Fibroblast of mammary gland (primary cell): ENCODE data around the gene AEN.

Experiments
- DNase-seq: peaks from one replicate; pipeline ENCODE4 v3.0.0-alpha.2; 2010; ENCODE audit warnings: low read depth
- H3K4me3 ChIP-seq: 2 replicates; pipeline ENCODE4 v1.5.1; 2011; ENCODE audit warnings: low read depth, mild to moderate bottlenecking, low read length, moderate library complexity; ENCODE audit not compliant: control insufficient read depth
- TF ChIP-seq, protein P1 (sequence below): conservative IDR thresholded peaks from 2 replicates; pipeline ENCODE4 v1.5.1; 2011; ENCODE audit warnings: low read depth, low read length, inconsistent platforms; ENCODE audit not compliant: control insufficient read depth, insufficient read depth

The AEN gene, protein sequence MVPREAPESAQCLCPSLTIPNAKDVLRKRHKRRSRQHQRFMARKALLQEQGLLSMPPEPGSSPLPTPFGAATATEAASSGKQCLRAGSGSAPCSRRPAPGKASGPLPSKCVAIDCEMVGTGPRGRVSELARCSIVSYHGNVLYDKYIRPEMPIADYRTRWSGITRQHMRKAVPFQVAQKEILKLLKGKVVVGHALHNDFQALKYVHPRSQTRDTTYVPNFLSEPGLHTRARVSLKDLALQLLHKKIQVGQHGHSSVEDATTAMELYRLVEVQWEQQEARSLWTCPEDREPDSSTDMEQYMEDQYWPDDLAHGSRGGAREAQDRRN

DNA sequence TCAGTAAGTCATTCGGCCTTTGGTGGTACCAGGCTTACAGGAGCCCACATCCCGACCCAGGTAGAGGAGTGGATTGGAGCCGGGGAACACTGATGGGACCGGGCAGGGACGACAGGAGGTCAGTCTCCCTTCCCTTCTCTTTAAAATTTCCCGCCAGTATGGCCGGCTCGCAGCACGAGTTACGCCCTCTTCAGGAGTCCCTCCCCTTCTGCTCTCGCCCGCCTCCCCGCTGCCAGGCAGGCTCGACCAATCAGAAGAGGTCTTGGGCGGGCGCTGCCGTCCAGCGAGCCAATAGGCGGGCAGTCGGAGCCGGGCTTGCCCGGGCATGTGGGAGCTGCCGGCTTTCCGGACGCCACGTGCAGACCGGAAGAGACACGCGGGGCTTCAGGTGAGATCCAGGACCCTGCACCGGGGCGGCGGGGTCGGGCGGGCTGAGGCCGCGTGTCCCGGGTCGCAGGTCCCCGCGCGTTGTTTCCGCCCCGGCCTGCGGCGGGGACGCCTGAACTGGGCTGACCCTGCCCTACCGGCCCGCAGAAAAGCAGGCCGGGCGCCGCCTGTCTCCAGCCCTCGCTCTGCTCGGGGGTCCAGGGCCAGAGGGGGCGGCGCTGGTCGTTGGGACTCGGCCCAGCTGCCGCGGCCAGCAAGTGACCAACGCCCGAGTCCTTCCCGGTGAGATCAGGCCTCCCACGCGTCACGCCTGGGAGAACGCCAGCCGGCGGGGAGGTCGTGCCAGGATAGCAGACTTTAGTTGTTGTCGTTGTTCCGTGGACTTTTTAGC is at the start of gene AEN:
TSS of gene AEN (plus strand) at position 346 of the 778 bp plus-strand sequence. CDS start 4,870 bp downstream, outside the sequence.
- TF ChIP-seq, protein P1, sequence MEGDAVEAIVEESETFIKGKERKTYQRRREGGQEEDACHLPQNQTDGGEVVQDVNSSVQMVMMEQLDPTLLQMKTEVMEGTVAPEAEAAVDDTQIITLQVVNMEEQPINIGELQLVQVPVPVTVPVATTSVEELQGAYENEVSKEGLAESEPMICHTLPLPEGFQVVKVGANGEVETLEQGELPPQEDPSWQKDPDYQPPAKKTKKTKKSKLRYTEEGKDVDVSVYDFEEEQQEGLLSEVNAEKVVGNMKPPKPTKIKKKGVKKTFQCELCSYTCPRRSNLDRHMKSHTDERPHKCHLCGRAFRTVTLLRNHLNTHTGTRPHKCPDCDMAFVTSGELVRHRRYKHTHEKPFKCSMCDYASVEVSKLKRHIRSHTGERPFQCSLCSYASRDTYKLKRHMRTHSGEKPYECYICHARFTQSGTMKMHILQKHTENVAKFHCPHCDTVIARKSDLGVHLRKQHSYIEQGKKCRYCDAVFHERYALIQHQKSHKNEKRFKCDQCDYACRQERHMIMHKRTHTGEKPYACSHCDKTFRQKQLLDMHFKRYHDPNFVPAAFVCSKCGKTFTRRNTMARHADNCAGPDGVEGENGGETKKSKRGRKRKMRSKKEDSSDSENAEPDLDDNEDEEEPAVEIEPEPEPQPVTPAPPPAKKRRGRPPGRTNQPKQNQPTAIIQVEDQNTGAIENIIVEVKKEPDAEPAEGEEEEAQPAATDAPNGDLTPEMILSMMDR, result no peak
- peak within 1 kb of the TSS; percentile 79 for H3K4me3 ChIP-seq

DNA sequence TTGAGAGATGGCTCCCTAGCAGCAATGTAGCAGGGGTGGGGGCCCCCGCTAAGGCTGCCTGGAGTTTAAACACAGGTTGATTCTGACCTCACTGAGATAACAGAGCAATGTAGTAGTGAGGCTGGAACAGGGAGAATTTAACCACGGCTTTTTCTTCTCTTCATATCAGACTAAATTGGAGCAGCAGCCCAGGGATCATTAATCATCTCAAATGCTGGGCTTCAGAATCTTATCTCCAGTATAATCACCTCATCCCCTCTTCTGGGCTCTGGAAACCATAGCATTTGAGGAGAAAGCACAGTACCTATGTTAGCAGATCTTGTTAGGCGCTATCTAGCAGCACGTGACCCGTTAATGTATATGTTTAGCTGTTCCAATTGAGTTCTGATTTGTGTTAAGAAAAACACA is 49.3 kb upstream of the AEN start:
- no peak for DNase-seq
- no peak overlapping the region for H3K4me3 ChIP-seq
- TF ChIP-seq, protein P1, result no peak

More for the DNA sequence above, at the start of gene AEN:
- peak; percentile 94 for DNase-seq

DNA sequence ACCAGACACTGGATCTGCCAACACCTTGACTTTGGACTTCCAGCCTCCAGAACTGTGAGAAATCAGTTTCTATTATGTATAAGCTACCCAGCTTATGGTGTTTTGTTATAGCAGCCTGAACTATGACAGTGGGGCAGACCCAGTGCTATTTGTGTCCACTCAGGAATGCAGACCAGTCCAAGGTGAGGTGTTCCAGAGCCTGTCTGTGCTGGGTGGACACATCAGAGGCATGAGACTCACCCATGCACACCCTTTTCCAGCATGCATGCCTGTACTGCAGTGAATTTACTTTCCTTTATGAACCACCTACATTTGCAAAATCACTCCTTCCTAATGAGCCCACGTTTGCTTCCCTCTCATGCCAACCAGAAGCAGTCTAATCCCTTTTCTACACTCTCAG is 47.1 kb upstream of the AEN start:
- no peak overlapping the region for H3K4me3 ChIP-seq
- TF ChIP-seq, protein P1, result no peak
- DNase-seq, result no peak

DNA sequence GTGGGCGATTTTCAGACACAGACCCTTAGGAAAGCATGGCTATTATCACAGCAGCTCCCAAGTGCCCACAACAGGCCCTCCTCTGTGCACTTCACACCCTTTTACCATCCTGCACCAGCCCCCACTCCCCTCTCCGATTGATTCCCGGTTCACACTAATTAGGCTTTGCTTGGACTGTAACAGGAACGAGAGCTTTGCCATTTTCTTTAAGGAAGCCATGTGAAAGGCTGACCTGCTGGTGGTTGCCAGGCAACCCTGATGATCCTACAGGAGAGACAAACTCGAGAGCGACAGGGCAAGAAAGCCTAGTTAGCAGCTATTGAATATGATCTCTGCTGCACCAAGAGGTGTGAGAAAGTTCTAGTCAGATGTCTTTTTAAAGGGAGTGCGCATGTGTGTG is 46.5 kb upstream of the AEN start:
- TF ChIP-seq, protein P1, result no peak
- no peak overlapping the region for H3K4me3 ChIP-seq
- DNase-seq, result no peak

DNA sequence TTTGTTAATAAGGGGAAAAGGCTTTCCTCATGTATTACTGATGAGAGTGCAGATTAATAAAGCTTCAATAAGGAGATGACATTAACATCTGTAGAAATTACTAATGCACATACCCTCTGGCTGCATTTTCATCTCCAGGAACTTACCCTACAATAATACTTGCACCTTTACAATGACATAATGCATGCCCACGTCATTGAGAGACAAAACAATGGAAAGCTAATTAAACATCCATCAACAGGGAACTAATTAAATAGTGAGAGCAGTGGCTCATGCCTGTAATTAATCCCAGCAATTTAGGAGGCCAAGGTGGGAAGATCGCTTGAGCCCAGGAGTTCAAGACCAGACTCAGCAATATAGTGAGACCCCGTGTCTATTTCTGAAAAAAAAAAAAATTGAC is 41.8 kb upstream of the AEN start:
- TF ChIP-seq, protein P1, result no peak
- no peak for DNase-seq
- H3K4me3 ChIP-seq, result no peak overlapping the region

DNA sequence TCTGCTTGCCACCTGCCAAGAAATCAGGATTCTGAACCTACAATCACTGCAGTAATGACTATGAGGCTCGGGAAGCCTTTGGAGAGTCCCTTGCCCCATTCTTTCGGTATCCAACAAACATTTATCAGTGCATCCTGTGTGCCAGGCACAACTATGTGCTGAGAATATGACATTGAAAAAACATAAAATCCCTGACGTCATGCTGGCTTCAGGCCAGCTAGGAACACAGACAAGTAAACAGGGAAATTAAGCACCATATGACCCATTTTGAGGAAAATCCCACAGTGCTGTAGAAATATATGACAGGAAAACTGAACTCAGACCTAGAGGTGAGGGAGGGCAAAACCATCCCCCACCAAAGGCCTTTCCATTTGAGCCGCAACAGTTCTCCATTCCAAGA is 40.6 kb upstream of the AEN start:
- DNase-seq, result no peak
- TF ChIP-seq, protein P1, result no peak

More for the DNA sequence above, 40.6 kb upstream of the AEN start:
- no peak overlapping the region for H3K4me3 ChIP-seq
